ENCODE data around the gene FSTL4.

DNA sequence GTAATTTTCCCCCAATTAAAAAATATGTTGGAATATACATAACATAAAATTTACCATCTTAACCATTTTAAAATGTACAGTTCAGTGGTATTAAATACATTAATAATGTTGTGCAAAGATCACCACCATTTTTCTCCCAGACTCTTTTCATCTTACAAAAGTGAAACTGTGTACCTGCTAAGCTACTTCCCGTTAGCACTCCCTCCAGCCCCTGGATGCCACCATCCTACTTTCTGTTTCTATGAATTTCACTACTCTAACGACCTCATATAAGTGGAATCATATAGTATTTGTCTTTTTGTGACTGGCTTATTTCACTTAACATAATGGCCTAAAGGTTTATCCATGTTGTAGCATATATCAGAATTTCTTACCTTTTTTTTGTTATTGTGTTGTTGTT lies 447.6 kb downstream of the FSTL4 start:
- TF ChIP-seq, protein P1, sequence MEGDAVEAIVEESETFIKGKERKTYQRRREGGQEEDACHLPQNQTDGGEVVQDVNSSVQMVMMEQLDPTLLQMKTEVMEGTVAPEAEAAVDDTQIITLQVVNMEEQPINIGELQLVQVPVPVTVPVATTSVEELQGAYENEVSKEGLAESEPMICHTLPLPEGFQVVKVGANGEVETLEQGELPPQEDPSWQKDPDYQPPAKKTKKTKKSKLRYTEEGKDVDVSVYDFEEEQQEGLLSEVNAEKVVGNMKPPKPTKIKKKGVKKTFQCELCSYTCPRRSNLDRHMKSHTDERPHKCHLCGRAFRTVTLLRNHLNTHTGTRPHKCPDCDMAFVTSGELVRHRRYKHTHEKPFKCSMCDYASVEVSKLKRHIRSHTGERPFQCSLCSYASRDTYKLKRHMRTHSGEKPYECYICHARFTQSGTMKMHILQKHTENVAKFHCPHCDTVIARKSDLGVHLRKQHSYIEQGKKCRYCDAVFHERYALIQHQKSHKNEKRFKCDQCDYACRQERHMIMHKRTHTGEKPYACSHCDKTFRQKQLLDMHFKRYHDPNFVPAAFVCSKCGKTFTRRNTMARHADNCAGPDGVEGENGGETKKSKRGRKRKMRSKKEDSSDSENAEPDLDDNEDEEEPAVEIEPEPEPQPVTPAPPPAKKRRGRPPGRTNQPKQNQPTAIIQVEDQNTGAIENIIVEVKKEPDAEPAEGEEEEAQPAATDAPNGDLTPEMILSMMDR (IDR thresholded peaks at IDR 0.05), result no peak
- TF ChIP-seq POLR2AphosphoS5 (IDR thresholded peaks at IDR 0.05), result no peak

Measured in prostate gland (tissue), 2 donors.